PC-9 (cell line): ENCODE data around the gene RRP1. TPM values are rescaled to one million over a fixed set of nuclear protein-coding genes. Genes with fewer than 3 reads are reported as not detected.

Experiments used
- BruUV-seq: library from RNA; stranded (reverse); fragments of 400-500 nt; replicated peaks from 2 replicates; lab custom pipeline; 2021; lab: Mats Ljungman, UMichigan
- CTCF ChIA-PET: fragments of 300-600 bp; sonication (Branson Sonifier 250); formaldehyde crosslinking; loops from one replicate; lab custom pipeline; 2022; ENCODE audit warnings: antibody characterized with exemption; lab: Charles Lee
- POLR2A ChIA-PET: fragments of 300-600 bp; sonication (Branson Sonifier 250); formaldehyde crosslinking; loops from one replicate; lab custom pipeline; 2022; ENCODE audit warnings: antibody characterized with exemption; ENCODE audit not compliant: unreplicated experiment; lab: Charles Lee
- DNase-seq, 2 experiments: peaks; one replicate each; pipeline versions ENCODE4 v3.0.0 to v3.0.0-alpha.2; 2015 to 2022; ENCODE audit warnings: mixed read lengths in 1 of 2
- H2AFZ ChIP-seq: fragments of 200-600 bp; sonication (generic); 2 replicates; pipeline ENCODE4 v1.8.1; 2017; ENCODE audit warnings: antibody characterized with exemption
- H3F3A ChIP-seq: fragments of 200-600 bp; sonication (generic); 2 replicates; pipeline ENCODE4 v1.8.1; 2017; ENCODE audit warnings: antibody characterized with exemption, mild to moderate bottlenecking, low read depth; ENCODE audit not compliant: insufficient read depth
- H3K27ac ChIP-seq: fragments of 200-600 bp; sonication (generic); 2 replicates; pipeline ENCODE4 v1.6.1; 2016; ENCODE audit warnings: mixed run types
- H3K27me3 ChIP-seq: fragments of 200-600 bp; sonication (generic); 2 replicates; pipeline ENCODE4 v1.6.1; 2016; ENCODE audit warnings: low read depth, mixed run types; ENCODE audit not compliant: insufficient read depth
- H3K36me3 ChIP-seq: fragments of 200-600 bp; sonication (generic); 2 replicates; pipeline ENCODE4 v1.6.1; 2016; ENCODE audit warnings: low read depth, mixed run types
- H3K4me1 ChIP-seq: fragments of 200-600 bp; sonication (generic); replicated peaks from 2 replicates; pipeline ENCODE4 v1.6.1; 2016; ENCODE audit warnings: mixed run types; ENCODE audit not compliant: insufficient read depth
- H3K4me2 ChIP-seq: fragments of 200-600 bp; sonication (generic); 2 replicates; pipeline ENCODE4 v1.6.1; 2017; ENCODE audit warnings: mixed run types
- H3K4me3 ChIP-seq: fragments of 200-600 bp; sonication (generic); 2 replicates; pipeline ENCODE4 v1.6.1; 2016; ENCODE audit warnings: mixed run types
- H3K79me2 ChIP-seq: fragments of 200-600 bp; sonication (generic); 2 replicates; pipeline ENCODE4 v1.6.1; 2017; ENCODE audit warnings: low read depth, mixed run types
- H3K9me2 ChIP-seq: fragments of 200-600 bp; sonication (generic); 2 replicates; pipeline ENCODE4 v1.8.1; 2017; ENCODE audit warnings: mild to moderate bottlenecking; ENCODE audit not compliant: insufficient read depth
- H3K9me3 ChIP-seq: fragments of 200-600 bp; sonication (generic); 2 replicates; pipeline ENCODE4 v1.8.1; 2016; ENCODE audit warnings: low read depth; ENCODE audit not compliant: insufficient read depth
- H4K20me1 ChIP-seq: fragments of 200-600 bp; sonication (generic); 2 replicates; pipeline ENCODE4 v1.8.1; 2017; ENCODE audit not compliant: insufficient read depth
- EZH2 ChIP-seq: fragments of 200-600 bp; sonication (generic); IDR thresholded peaks from 2 replicates; pipeline ENCODE4 v1.8.0; 2017; ENCODE audit warnings: antibody characterized with exemption, low read depth
- intact Hi-C: fragments of 100-400 bp; cut with micrococcal nuclease; formaldehyde crosslinking; loops from one replicate; pipeline ENCODE4 v1.10.0; 2022; ENCODE audit not compliant: unreplicated experiment
- total RNA-seq: library from RNA; stranded (reverse); gene quantifications from 2 replicates; pipeline ENCODE4 v1.2.3, GENCODE V29; 2021
- TF ChIP-seq, protein P1 (sequence below): fragments of 200-600 bp; sonication (generic); conservative IDR thresholded peaks from 2 replicates; pipeline ENCODE4 v1.6.1; 2017; ENCODE audit warnings: mixed run types, antibody characterized with exemption, mild to moderate bottlenecking, moderate library complexity

Gene RRP1
- total RNA-seq, 1 experiment from 2014 or later, result 24.9 TPM

GRCh38 chr21:43806017-43806710, 16.8 kb downstream of the RRP1 start:
- no peak overlapping the region for H3K4me2 ChIP-seq
- H3K4me3 ChIP-seq, result no peak overlapping the region
- DNase-seq, result no peak
- no peaks in the 10 kb centered on the region for H4K20me1 ChIP-seq
- no TSS peak for BruUV-seq
- H2AFZ ChIP-seq, result no peak overlapping the region
- H3K4me1 ChIP-seq, result no peaks in the 10 kb centered on the region
- no peaks in the 10 kb centered on the region; the same call in 1 of the 2 replicates for H3K36me3 ChIP-seq
- no peaks in the 10 kb centered on the region; the same call in 1 of the 2 replicates for H3F3A ChIP-seq
- POLR2A ChIA-PET, result no interaction called here
- intact Hi-C loops, result no loop called here
- no peaks in the 10 kb centered on the region for H3K9me3 ChIP-seq
- H3K79me2 ChIP-seq, result no peaks in the 10 kb centered on the region
- CTCF ChIA-PET, result no interaction called here
- no peaks in the 10 kb centered on the region for H3K9me2 ChIP-seq
- no peaks in the 10 kb centered on the region for H3K27me3 ChIP-seq
- no peak overlapping the region for H3K27ac ChIP-seq
- TF ChIP-seq, protein P1, sequence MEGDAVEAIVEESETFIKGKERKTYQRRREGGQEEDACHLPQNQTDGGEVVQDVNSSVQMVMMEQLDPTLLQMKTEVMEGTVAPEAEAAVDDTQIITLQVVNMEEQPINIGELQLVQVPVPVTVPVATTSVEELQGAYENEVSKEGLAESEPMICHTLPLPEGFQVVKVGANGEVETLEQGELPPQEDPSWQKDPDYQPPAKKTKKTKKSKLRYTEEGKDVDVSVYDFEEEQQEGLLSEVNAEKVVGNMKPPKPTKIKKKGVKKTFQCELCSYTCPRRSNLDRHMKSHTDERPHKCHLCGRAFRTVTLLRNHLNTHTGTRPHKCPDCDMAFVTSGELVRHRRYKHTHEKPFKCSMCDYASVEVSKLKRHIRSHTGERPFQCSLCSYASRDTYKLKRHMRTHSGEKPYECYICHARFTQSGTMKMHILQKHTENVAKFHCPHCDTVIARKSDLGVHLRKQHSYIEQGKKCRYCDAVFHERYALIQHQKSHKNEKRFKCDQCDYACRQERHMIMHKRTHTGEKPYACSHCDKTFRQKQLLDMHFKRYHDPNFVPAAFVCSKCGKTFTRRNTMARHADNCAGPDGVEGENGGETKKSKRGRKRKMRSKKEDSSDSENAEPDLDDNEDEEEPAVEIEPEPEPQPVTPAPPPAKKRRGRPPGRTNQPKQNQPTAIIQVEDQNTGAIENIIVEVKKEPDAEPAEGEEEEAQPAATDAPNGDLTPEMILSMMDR, result no peak
- no peak for TF ChIP-seq EZH2

DNA sequence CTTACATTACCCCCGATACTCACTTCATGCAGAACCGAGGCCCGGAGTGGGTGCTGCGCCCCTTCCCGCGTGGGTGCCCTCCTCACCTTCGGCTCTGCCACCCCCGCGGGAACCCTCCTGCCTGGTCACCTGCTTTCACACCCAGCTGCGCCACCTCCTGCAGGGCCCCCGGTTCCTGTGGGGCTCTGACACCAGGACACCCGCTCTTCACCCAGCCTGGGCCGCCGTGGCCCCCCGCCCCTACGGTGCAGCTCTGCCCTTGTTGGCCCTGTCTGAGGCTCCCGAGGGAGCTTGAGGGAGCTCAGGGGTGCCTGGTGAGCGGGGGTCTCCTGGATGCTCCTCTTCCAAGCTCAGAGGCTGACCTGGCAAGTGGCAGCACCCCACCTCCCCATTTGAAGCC, 19.0 kb downstream of the RRP1 start:
- Histone ChIP-seq H3K27me3 (no peaks in the 10 kb centered on the region), H3K36me3 (no peaks in the 10 kb centered on the region), H3F3A (no peaks in the 10 kb centered on the region; the same call in 1 of the 2 replicates), H3K4me1 (no peaks in the 10 kb centered on the region), H3K4me3 (no peak overlapping the region), H3K27ac (no peak overlapping the region), H4K20me1 (no peaks in the 10 kb centered on the region; the same call in 1 of the 2 replicates), H3K79me2 (no peaks in the 10 kb centered on the region), H2AFZ (no peak overlapping the region), H3K9me3 (no peaks in the 10 kb centered on the region), H3K4me2 (no peak overlapping the region), H3K9me2 (no peaks in the 10 kb centered on the region)
- no peak for TF ChIP-seq EZH2
- TF ChIP-seq, protein P1, result no peak
- no peak for DNase-seq
- intact Hi-C loops, result no loop called here
- BruUV-seq, result no TSS peak
- CTCF ChIA-PET, result no interaction called here
- POLR2A ChIA-PET, result no interaction called here

- no peak for DNase-seq
- Histone ChIP-seq H3K27ac (no peak overlapping the region), H2AFZ (no peak overlapping the region), H3K36me3 (no peaks in the 10 kb centered on the region), H3K4me1 (no peaks in the 10 kb centered on the region), H3K4me2 (no peak overlapping the region), H3K79me2 (no peaks in the 10 kb centered on the region), H4K20me1 (no peaks in the 10 kb centered on the region; the same call in 1 of the 2 replicates), H3K9me3 (no peaks in the 10 kb centered on the region), H3F3A (no peaks in the 10 kb centered on the region; the same call in 1 of the 2 replicates), H3K4me3 (no peak overlapping the region), H3K9me2 (no peaks in the 10 kb centered on the region), H3K27me3 (no peaks in the 10 kb centered on the region)
- POLR2A ChIA-PET, result no interaction called here
- no peak for TF ChIP-seq EZH2
- TF ChIP-seq, protein P1, result no peak
- intact Hi-C loops, result no loop called here
- no TSS peak for BruUV-seq
- CTCF ChIA-PET, result no interaction called here
Measured at GRCh38 chr21:43808832-43809251, 19.5 kb downstream of the RRP1 start.
